DMS53 treated with DMSO at 0.1 percent for 48 hours (cell line): Measurements from ENCODE around the gene BCL2L12.

ENCODE experiments used
- DNase-seq: peaks from one replicate; lab custom pipeline; 2025; ENCODE audit not compliant: unreplicated experiment; lab: John Stamatoyannopoulos, UW

Gene BCL2L12

DNA sequence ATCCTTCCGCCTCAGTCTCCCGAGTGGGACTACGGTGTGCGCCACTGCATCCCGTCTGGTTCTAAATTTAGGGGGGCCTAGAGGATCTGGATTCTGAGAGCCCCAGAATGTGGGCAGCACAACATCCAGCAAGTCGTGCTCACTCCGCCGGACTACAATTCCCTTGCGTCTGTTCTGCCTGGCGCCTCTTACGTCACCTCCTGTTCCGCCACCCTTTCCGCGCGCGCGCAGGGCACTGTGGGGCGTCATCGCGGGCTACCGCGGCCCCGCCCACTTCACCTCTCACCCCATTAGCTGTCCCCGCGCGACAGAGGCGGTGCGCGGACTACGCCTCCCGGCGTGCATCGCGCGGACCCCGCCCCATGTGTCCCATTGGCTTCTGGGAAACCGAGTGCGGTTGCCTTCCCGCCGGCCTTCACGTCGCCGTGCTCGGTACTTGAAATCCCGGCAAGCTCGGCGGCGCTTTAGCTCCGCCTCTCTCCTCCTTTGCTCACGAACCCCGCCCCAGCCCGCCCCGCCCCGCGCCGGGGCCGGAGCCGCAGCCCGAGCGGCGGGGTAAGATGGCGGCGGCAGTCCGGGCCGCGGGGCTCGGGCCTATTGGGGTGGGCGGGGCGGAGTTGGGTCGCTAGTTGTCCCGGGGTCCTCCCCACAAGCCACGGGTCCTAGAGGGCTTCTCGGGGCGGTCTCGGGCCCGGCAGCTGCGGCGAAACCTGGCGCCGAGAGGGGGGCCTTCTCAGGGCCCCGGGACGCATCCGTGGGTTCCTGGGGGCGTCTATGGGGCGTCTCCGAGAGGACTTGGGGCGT, 23.8 kb upstream of the BCL2L12 start, which contains the start of gene SCAF1:
SCAF1 (plus strand) TSS at position 522 of the 804 bp plus-strand sequence. CDS start 2,818 bp downstream, outside the sequence.
- peak; percentile 96 for DNase-seq

- DNase-seq, result no peak
Observed at GRCh38 chr19:49642492-49643035, 23.2 kb upstream of the BCL2L12 start.

GRCh38 chr19:49643466-49643865, 22.3 kb upstream of the BCL2L12 start:
- no peak for DNase-seq

DNA sequence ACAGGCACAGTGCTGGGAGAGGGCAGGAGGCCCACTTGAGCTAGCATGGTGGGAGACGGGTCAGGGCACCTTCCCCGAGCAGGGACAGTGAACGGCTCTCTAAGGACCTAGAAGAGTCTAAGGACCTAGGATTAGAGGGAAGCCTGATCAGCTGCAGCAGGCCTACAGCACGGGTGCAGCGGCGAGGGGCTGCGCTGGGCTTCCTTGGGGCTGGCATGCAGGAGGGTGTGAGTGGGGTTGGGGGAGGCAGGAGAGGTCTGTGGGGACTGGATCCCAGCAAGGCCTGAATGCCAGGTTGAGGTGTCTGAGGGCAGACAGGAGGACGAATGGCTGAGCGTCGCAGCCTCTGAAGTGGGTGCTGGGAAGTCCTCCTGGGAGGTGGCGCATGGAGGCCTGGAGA, 20.1 kb upstream of the BCL2L12 start:
- no peak for DNase-seq

DNA sequence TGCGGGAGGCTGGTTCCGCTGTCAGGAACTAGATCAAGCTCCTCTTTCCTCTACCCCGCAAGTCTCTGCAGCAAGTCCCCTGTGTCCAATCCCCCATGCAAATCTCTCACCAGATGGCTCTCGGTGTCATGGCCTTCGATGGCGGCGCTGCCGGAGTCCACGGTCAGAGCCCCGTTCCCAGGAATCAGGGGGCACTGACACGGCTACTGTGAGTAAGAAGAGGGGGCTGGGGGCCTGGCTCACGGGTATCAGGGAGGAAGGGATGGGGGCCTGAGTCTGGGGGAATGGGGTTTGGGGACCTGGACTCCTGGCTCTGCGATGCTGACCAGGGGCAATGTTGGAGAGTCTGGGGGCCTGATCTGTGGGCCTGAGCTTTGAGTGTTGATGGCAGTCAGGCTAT, 19.7 kb upstream of the BCL2L12 start:
- DNase-seq, result no peak

GRCh38 chr19:49646586-49646985, 19.1 kb upstream of the BCL2L12 start:
- DNase-seq, result no peak

- no peak for DNase-seq
Observed at GRCh38 chr19:49651029-49651819, 14.5 kb upstream of the BCL2L12 start.

DNA sequence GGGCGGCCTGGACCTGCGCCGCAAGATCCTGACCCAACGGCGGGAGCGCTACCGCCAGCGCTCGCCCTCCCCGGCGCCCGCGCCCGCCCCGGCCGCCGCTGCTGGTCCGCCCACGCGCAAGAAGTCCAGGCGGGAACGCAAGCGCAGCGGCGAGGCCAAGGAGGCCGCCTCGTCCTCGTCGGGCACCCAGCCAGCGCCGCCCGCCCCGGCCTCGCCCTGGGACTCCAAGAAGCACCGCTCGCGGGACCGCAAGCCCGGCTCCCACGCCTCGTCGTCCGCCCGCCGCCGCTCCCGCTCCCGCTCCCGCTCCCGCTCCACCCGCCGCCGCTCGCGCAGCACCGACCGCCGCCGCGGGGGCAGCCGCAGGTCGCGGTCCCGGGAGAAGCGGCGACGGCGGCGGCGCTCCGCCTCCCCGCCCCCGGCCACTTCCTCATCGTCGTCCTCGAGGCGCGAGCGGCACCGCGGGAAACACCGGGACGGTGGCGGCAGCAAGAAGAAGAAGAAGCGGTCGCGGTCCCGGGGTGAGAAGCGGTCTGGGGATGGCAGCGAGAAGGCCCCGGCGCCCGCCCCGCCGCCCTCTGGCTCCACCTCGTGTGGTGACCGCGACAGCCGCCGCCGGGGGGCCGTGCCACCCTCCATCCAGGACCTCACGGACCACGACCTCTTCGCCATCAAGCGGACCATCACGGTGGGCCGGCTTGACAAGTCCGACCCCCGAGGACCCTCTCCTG, 13.7 kb upstream of the BCL2L12 start:
- no peak for DNase-seq

DNA sequence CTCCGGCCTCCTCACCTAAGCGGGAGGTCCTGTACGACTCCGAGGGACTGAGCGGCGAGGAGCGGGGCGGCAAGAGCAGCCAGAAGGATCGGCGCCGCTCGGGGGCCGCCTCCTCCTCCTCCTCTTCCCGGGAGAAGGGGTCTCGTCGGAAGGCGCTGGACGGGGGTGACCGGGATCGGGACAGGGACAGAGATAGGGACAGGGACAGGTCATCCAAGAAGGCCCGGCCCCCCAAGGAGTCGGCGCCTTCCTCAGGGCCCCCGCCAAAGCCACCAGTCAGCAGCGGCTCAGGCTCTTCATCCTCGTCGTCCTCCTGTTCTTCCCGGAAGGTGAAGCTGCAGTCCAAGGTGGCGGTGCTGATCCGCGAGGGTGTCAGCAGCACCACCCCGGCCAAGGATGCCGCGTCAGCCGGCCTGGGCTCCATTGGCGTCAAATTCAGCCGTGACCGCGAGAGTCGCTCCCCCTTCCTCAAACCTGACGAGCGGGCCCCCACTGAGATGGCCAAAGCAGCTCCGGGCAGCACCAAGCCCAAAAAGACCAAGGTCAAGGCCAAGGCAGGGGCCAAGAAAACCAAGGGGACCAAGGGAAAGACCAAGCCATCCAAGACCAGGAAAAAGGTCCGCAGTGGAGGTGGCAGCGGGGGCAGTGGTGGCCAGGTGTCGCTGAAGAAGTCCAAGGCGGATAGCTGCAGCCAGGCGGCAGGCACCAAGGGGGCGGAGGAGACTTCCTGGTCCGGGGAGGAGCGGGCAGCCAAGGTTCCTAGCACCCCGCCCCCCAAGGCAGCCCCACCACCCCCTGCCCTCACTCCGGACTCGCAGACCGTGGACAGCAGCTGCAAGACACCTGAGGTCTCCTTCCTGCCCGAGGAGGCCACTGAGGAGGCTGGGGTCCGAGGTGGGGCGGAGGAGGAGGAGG, 12.9 kb upstream of the BCL2L12 start:
- DNase-seq, result no peak

DNA sequence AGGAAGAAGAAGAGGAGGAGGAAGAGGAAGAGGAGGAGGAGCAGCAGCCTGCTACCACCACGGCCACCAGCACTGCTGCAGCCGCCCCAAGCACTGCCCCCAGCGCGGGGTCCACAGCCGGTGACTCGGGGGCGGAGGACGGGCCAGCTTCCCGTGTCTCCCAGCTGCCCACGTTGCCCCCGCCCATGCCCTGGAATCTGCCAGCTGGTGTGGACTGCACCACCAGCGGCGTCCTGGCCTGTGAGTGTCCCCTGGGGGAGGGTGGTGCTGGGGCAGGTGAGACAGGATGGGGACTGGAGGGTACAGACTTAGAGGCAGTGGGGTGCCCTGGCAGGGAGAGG, 12.3 kb upstream of the BCL2L12 start:
- no peak for DNase-seq

GRCh38 chr19:49654581-49654980, 11.2 kb upstream of the BCL2L12 start:
- no peak for DNase-seq

- no peak for DNase-seq
Observed at GRCh38 chr19:49655570-49656455, 9.9 kb upstream of the BCL2L12 start.

GRCh38 chr19:49656456-49657109, 9.2 kb upstream of the BCL2L12 start:
- DNase-seq, result no peak

GRCh38 chr19:49657493-49658138, 8.1 kb upstream of the BCL2L12 start:
- no peak for DNase-seq

GRCh38 chr19:49658139-49658517, 7.6 kb upstream of the BCL2L12 start:
- DNase-seq, result no peak

DNA sequence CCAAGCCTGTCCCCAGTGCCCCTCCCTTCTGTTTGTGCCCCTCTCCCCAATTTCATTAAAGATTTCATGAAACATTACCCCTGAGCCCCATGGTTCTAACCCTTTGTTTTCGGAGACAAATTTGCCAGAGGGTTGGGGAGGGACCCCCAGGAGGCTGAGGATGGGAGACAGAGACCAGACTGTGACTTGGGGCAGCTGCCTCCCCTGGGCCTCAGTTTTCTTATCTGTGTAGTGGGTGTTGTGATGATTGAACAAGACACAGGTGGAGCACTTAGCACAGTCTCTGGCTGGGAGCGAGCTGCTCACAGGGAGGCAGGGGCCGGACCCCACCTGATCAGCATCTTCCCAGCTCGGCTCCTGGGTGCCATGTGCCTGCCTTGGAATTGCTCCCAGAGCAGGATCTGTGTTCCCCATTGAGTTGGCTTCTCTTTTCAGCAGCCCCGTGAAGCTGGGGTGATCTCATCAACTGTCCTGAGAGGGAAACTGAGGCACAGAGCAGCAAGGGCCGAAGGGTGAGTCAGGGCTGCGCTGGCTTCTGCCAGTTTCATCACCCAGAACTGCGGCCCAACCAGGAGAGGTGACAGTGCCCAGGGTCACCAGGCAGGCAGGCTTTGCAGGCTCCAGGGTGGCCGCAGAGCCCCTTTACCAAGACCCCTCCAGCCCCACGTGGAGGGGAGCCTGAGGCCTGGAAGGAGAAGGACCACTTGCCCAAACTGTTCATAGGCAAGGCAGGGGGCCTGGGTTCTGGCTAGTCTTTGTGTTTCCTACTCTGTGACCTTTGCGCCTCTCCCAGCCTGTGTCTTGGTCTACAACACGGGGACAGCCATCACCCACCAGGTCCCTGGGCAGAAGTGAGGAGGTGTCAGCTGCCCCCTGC, 6.9 kb upstream of the BCL2L12 start:
- no peak for DNase-seq

GRCh38 chr19:49660338-49660961, 5.3 kb upstream of the BCL2L12 start:
- DNase-seq, result no peak
